Non-pigmented ciliary epithelial cell (primary cell): Measurements from ENCODE around the gene GPC1.

Experiments used
- DNase-seq: peaks from one replicate; pipeline ENCODE4 v3.0.0-alpha.2; 2010; ENCODE audit warnings: low read depth

Gene GPC1

GRCh38 chr2:240442891-240443715 is 7.6 kb downstream of the GPC1 start:
- no peak for DNase-seq

DNA sequence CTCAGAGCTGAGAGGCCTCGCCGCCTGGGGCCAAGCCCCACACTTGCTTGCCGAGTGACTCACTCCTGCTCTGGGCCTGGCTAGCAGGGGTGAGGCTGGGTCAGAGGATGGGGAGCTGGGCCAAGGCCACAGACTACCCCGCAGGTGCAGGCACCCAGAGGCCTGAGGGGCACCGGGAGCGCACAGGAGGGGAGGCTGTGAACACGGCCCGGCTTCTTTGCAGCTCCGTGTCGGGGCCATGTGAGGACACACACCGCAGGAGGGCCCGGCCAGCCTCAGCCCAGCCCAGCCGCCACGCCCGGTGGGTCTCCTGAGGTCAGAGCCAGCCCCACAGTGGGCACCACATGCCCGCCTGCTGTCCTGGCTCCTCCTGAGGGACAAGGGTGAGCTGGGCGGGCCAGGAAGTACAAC is 8.4 kb downstream of the GPC1 start:
- DNase-seq, result no peak

GRCh38 chr2:240444464-240444863 is 9.0 kb downstream of the GPC1 start:
- no peak for DNase-seq

- DNase-seq, result no peak
These were observed 10.6 kb downstream of the GPC1 start for GRCh38 chr2:240445961-240446663.

GRCh38 chr2:240446664-240447175 is 11.3 kb downstream of the GPC1 start:
- no peak for DNase-seq

DNA sequence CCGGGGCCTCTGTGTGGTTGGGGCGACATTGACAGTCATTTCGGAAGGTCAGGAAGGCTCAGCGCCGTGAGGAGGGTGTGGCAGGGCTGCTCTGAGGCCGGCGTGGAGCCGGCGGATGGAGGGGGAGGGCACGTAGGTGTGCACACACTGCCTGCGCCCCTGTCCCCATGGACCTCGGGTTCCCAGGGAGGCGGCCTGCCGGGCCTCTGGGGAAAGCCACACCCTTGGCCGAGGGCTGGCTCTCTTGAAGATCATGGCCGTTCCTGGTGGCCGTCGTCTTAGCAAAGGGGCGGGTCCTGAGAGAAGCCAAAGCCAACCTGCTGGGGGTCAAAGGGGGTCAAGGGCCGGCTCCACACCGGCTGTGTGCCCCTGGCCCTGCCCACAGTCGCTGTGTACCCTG is 11.9 kb downstream of the GPC1 start:
- no peak for DNase-seq

- DNase-seq, result no peak
These were observed 12.5 kb downstream of the GPC1 start for GRCh38 chr2:240447934-240448333.

DNA sequence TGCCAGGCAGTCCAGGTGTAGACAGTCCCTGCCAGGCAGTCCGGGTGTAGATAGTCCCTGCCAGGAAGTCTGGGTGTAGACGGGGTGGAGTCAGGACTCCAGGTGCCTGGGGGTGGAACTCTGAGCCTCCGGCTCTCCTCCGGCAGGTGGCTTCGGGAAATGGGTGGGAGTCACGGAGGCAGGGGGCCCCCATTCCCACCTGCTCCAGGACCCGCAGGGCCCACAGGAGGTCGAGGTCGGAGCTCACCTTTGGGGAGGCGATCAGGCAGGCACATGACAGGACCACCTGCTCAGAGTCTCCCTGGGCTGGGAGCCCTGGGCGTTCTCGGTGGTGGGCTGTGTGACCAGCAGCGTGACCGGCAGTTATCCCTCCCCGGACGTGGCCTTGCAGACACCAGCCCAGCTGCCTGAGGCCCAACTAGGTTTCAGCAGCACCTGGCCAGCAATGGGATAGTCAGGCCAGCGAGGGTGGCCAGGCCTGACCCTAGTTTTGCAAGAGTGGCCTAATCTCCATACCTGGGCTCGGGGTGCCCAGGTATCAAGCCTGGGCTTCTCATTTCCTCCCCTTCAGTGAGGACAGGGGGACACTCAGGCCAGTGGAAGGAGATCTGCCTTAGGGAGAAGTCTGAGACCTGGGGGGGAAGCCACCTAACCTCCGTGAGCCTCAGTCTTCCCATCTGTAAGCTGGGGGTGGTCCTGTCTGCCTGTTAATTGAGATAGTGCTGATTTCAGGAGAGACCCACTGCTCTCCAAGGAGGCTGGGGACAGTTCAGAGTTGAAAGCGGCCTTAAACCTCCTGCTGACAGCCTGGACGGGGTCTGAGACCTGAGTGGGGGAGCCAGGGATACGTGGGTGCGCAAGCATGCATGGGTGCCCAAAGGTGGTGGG is 13.2 kb downstream of the GPC1 start:
- no peak for DNase-seq

- no peak for DNase-seq
These were observed 14.5 kb downstream of the GPC1 start for GRCh38 chr2:240449764-240450531.

- DNase-seq, result no peak
These were observed 15.2 kb downstream of the GPC1 start for GRCh38 chr2:240450532-240451107.

DNA sequence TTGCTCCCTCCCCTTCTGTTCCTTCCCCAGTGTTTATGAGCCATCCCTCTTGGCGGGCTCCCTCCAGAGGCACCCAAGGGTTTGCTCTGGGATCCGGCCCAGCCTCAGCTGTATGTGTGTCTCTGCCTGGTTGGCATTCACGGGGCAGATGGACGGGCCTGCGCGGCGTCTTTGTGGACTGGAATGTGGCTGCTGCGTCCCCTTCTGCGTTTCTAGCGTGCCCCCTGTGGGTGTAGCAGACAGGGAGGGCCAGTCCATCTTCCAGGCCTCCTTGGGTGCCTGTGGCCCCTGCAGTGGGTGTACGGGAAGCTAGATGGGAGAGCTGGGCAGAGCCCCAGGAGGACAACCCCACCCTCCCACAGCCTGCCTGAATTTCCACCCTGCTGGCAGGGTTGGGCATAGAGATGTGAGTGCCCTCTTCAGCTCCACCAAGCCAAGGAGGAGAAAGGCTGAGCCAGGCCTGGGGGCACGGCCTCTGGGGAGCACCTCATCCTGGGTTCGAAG is 15.7 kb downstream of the GPC1 start:
- no peak for DNase-seq

- no peak for DNase-seq
These were observed 16.5 kb downstream of the GPC1 start for GRCh38 chr2:240451791-240452461.

GRCh38 chr2:240452462-240453256 is 17.2 kb downstream of the GPC1 start:
- no peak for DNase-seq

DNA sequence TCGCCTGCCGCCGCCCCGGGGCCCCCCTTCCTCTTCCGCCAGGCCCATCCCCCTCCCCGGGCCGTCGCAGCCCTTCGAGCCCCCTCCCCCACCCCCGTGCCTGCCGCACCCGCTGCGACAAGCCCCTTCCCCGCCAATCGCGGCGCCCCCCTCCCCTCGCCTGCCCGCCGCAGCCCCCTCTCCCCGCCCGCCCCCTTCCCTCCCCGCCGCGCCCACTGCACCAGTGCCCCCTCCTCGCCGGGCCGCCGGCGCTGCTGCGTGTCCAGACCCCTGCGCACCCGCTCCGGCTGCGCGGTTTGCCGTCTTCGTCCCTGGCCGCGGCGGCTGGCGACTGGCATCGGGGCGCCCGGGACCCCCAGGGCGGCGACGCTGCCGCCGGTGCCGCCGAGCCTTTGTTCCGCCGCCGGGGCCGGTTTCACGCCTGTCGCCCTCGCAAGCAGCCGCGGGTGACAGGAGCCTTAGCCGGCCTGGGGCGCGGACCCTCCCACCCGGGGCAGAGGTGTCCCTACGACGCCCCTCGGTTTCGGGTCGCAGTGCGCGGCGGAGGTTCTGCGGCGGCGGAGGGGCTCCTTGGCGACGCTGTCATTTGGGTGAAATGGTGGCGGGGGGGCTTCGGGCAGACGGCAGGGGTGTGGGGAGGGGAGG is 18.1 kb downstream of the GPC1 start:
- DNase-seq, result no peak

- DNase-seq, result no peak
These were observed 18.8 kb downstream of the GPC1 start for GRCh38 chr2:240454106-240454901.

- DNase-seq, result no peak
These were observed 19.8 kb downstream of the GPC1 start for GRCh38 chr2:240455272-240455646.

DNA sequence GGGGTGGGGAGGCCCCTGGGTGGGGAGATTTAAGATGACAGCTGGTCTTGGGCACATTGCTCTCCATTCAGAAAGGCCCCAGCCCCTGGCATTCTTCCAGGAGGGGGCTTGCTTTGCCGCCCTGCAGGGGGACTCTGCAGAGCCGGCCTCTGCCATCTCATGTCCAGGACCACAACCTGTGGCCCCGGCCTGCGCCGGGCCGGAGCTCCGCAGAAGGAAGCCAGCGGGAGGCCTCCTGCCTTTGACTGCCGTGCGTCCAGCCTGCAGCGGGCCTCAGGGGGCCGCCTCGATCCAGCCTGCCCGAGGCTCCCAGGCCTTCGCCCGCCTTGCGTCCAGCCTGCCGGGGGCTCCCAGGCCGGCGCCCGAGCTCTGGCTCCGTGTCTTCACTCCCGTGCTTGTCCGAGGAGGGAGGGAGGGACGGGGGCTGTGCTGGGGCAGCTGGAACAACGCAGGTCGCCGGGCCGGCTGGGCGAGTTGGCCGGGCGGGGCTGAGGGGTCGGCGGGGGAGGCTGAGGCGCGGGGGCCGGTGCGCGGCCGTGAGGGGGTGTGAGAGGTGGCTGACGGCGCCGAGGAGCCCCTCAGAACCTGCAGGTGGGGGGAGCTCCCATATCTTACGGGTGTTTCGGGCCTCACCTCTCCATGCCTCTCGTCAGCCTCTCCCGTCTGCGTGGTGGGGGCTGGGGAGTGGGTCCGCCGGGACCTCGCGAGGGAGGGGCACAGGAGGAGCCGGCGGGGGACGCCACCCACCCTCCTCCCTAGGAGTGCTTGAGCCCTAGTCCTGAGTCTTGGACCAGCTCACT is 20.4 kb downstream of the GPC1 start:
- no peak for DNase-seq
